H9 (cell line): Measurements from ENCODE around the gene POU2F3. TPM values are rescaled to one million over a fixed set of nuclear protein-coding genes. Genes with fewer than 3 reads are reported as not detected.

Source experiments
- DNase-seq: peaks from one replicate; pipeline ENCODE4 v3.0.0-alpha.2; 2017
- H2AFZ ChIP-seq: one replicate; pipeline ENCODE4 v1.6.1; 2013; ENCODE audit warnings: mild to moderate bottlenecking, low read length, control low read depth, moderate library complexity
- H2AK5ac ChIP-seq: 2 replicates; pipeline ENCODE4 v1.6.1; 2013; ENCODE audit warnings: low read length, control low read depth, mixed read lengths; ENCODE audit not compliant: insufficient read length
- H2BK120ac ChIP-seq: one replicate; pipeline ENCODE4 v1.6.1; 2013; ENCODE audit warnings: low read depth, mild to moderate bottlenecking, low read length, control low read depth, inconsistent platforms; ENCODE audit not compliant: poor library complexity, severe bottlenecking
- H2BK12ac ChIP-seq: 2 replicates; pipeline ENCODE4 v1.6.1; 2013; ENCODE audit warnings: low read length, control low read depth, mixed read lengths, low read depth; ENCODE audit not compliant: insufficient read length
- H2BK15ac ChIP-seq: 2 replicates; pipeline ENCODE4 v1.6.1; 2013; ENCODE audit warnings: low read depth, low read length, control low read depth
- H2BK20ac ChIP-seq: one replicate; pipeline ENCODE4 v1.6.1; 2013; ENCODE audit warnings: low read depth, mild to moderate bottlenecking, low read length, control low read depth, inconsistent platforms; ENCODE audit not compliant: poor library complexity, severe bottlenecking
- H2BK5ac ChIP-seq: 2 replicates; pipeline ENCODE4 v1.6.1; 2013; ENCODE audit warnings: low read length, control low read depth, mixed read lengths; ENCODE audit not compliant: insufficient read length
- H3K14ac ChIP-seq: 2 replicates; pipeline ENCODE4 v1.6.1; 2013; ENCODE audit warnings: low read length, control low read depth; ENCODE audit not compliant: insufficient read depth
- H3K18ac ChIP-seq: 2 replicates; pipeline ENCODE4 v1.6.1; 2013; ENCODE audit warnings: low read depth, mild to moderate bottlenecking, mixed read lengths, low read length, control low read depth; ENCODE audit not compliant: insufficient read length
- H3K23ac ChIP-seq: 2 replicates; pipeline ENCODE4 v1.6.1; 2013; ENCODE audit warnings: low read length, control low read depth, mixed read lengths, low read depth; ENCODE audit not compliant: insufficient read length
- H3K23me2 ChIP-seq: 2 replicates; pipeline ENCODE4 v1.6.1; 2013; ENCODE audit warnings: low read depth, mild to moderate bottlenecking, mixed read lengths, low read length, control low read depth; ENCODE audit not compliant: insufficient read length, poor library complexity, severe bottlenecking
- H3K27ac ChIP-seq: 2 replicates; pipeline ENCODE4 v1.5.1; 2013; ENCODE audit warnings: low read length, control low read depth, mixed read lengths, low read depth; ENCODE audit not compliant: insufficient read length
- H3K27me3 ChIP-seq: 2 replicates; pipeline ENCODE4 v1.6.1; 2013; ENCODE audit warnings: low read length, control low read depth, inconsistent platforms; ENCODE audit not compliant: insufficient read depth
- H3K4ac ChIP-seq: 2 replicates; pipeline ENCODE4 v1.6.1; 2013; ENCODE audit warnings: low read depth, mild to moderate bottlenecking, control low read depth, inconsistent platforms, low read length, moderate library complexity
- H3K4me1 ChIP-seq: 2 replicates; pipeline ENCODE4 v1.6.1; 2013; ENCODE audit warnings: low read length, control low read depth, inconsistent platforms; ENCODE audit not compliant: insufficient read depth
- H3K4me2 ChIP-seq: 2 replicates; pipeline ENCODE4 v1.6.1; 2013; ENCODE audit warnings: low read length, control low read depth, mixed read lengths; ENCODE audit not compliant: insufficient read length, insufficient read depth
- H3K56ac ChIP-seq: 2 replicates; pipeline ENCODE4 v1.6.1; 2013; ENCODE audit warnings: low read depth, mild to moderate bottlenecking, mixed read lengths, low read length, control low read depth; ENCODE audit not compliant: insufficient read length
- H3K79me1 ChIP-seq: 2 replicates; pipeline ENCODE4 v1.6.1; 2013; ENCODE audit warnings: low read depth, mild to moderate bottlenecking, moderate library complexity, low read length, control low read depth, inconsistent platforms; ENCODE audit not compliant: insufficient read depth, poor library complexity, severe bottlenecking
- H3K79me2 ChIP-seq: 2 replicates; pipeline ENCODE4 v1.6.1; 2013; ENCODE audit warnings: low read length, control low read depth, inconsistent platforms; ENCODE audit not compliant: insufficient read depth
- H3K9ac ChIP-seq: 2 replicates; pipeline ENCODE4 v1.6.1; 2013; ENCODE audit warnings: low read length, control low read depth, mixed read lengths; ENCODE audit not compliant: insufficient read length; ENCODE audit errors: extremely low read depth
- H3K9me3 ChIP-seq: one replicate; pipeline ENCODE4 v1.6.1; 2013; ENCODE audit warnings: low read depth, low read length, inconsistent platforms; ENCODE audit not compliant: control insufficient read depth
- H3T11ph ChIP-seq: one replicate; pipeline ENCODE4 v1.6.1; 2013; ENCODE audit warnings: mild to moderate bottlenecking, low read length, control low read depth, inconsistent platforms
- H4K20me1 ChIP-seq: one replicate; pipeline ENCODE4 v1.6.1; 2013; ENCODE audit not compliant: control insufficient read depth, insufficient read length, insufficient read depth
- H4K5ac ChIP-seq: 2 replicates; pipeline ENCODE4 v1.6.1; 2013; ENCODE audit warnings: low read depth, mild to moderate bottlenecking, mixed read lengths, low read length, control low read depth; ENCODE audit not compliant: insufficient read length
- H4K8ac ChIP-seq: replicated peaks from 2 replicates; pipeline ENCODE4 v1.6.1; 2013; ENCODE audit warnings: low read length, control low read depth, mixed read lengths, low read depth; ENCODE audit not compliant: insufficient read length
- H4K91ac ChIP-seq: 2 replicates; pipeline ENCODE4 v1.6.1; 2013; ENCODE audit warnings: low read depth, mild to moderate bottlenecking, moderate library complexity, mixed read lengths, low read length, control low read depth; ENCODE audit not compliant: insufficient read length
- H3K27ac Mint-ChIP-seq, 3 experiments: 2 replicates in 2 of 3; 3 replicates in 1 of 3; pipeline ENCODE4 v1.8.0; 2020 to 2021; ENCODE audit warnings: mixed read lengths in 3 of 3, mild to moderate bottlenecking in 1 of 3, moderate library complexity in 1 of 3
- H3K27me3 Mint-ChIP-seq: 2 replicates; pipeline ENCODE4 v1.8.0; 2021; ENCODE audit warnings: low read depth, mild to moderate bottlenecking, moderate library complexity, mixed read lengths
- H3K36me3 Mint-ChIP-seq, 3 experiments: 2 replicates in 2 of 3; 3 replicates in 1 of 3; pipeline ENCODE4 v1.8.0; 2020 to 2021; ENCODE audit warnings: low read depth in 3 of 3, mixed read lengths in 3 of 3; ENCODE audit not compliant: insufficient read depth in 1 of 3
- H3K4me1 Mint-ChIP-seq, 2 experiments: 2 replicates each; pipeline ENCODE4 v1.8.0; 2020; ENCODE audit warnings: mixed read lengths in 2 of 2
- H3K4me3 Mint-ChIP-seq, 2 experiments: 2 replicates in 1 of 2; 3 replicates in 1 of 2; pipeline ENCODE4 v1.8.0; 2020 to 2021; ENCODE audit warnings: mild to moderate bottlenecking in 2 of 2, mixed read lengths in 2 of 2, moderate library complexity in 1 of 2
- H3K9me3 Mint-ChIP-seq, 2 experiments: 2 replicates in 1 of 2; 3 replicates in 1 of 2; pipeline ENCODE4 v1.8.0; 2020; ENCODE audit warnings: mild to moderate bottlenecking in 2 of 2, mixed read lengths in 2 of 2, moderate library complexity in 1 of 2
- CTCF ChIP-seq: fragments of 200-600 bp; sonication (generic); conservative IDR thresholded peaks from 3 replicates; pipeline ENCODE4 v1.8.0; 2021; ENCODE audit warnings: antibody characterized with exemption, mild to moderate bottlenecking
- WGBS: extraction: QIAGEN DNeasy Blood & Tissue Kit; methylation state at CpG from one replicate; pipeline ENCODE4 v1.1.7; 2013; ENCODE audit warnings: missing lambda C conversion rate, low lambda C conversion rate, mixed read lengths; ENCODE audit not compliant: insufficient read length; ENCODE audit errors: extremely low coverage; 5-methylcytosine and 5-hydroxymethylcytosine counted together
- total RNA-seq: library from RNA; stranded (reverse); gene quantifications from 2 replicates; pipeline ENCODE4 v1.2.1, GENCODE V29; 2021

The POU2F3 gene
- total RNA-seq, 1 experiment from 2014 or later, result 1.1 TPM

GRCh38 chr11:120330045-120330444, 90.1 kb downstream of the POU2F3 start:
- Histone ChIP-seq H2BK15ac (no peak overlapping the region), H3K27ac (no peak overlapping the region), H4K20me1 (no peaks in the 10 kb centered on the region), H4K8ac (no peak overlapping the region), H3K4ac (no peak overlapping the region), H2BK12ac (no peak overlapping the region), H2BK20ac (no peak overlapping the region), H3K79me2 (no peaks in the 10 kb centered on the region), H3K18ac (no peak overlapping the region), H3K27me3 (no peaks in the 10 kb centered on the region), H2BK5ac (no peak overlapping the region), H2AFZ (no peak overlapping the region), H3K23ac (no peak overlapping the region), H3K23me2 (peaks cover 6% of the 10 kb centered on the region), H4K5ac (no peak overlapping the region), H4K91ac (no peak overlapping the region), H3K79me1 (no peaks in the 10 kb centered on the region), H3K9ac (no peak overlapping the region), H2BK120ac (no peak overlapping the region), H3K4me1 (no peaks in the 10 kb centered on the region), H3T11ph (no peak overlapping the region), H3K14ac (no peak overlapping the region), H3K56ac (no peak overlapping the region), H3K9me3 (no peaks in the 10 kb centered on the region), H3K4me2 (no peak overlapping the region), H2AK5ac (no peak overlapping the region)
- no peak overlapping the region for H3K4me3 Mint-ChIP-seq
- no peaks in the 10 kb centered on the region for H3K27me3 Mint-ChIP-seq
- peaks cover 16% of the 10 kb centered on the region in 2 experiments for H3K4me1 Mint-ChIP-seq
- peaks cover 9 to 22% (median 17%) of the 10 kb centered on the region in 3 experiments; a peak in 6 of 7 replicates for H3K36me3 Mint-ChIP-seq
- TF ChIP-seq CTCF, result no peak
- H3K27ac Mint-ChIP-seq, result no peak overlapping the region; a peak in 1 of 7 replicates
- no CpG with 5 or more reads among the region's 6 CpGs for WGBS
- H3K9me3 Mint-ChIP-seq, result no peaks in the 10 kb centered on the region
- no peak for DNase-seq
